HepG2 (cell line): ENCODE measurements around the gene COL4A3.

Source experiments
- EZH2 ChIP-seq: conservative IDR thresholded peaks from 2 replicates; pipeline ENCODE4 v1.6.1; 2012; ENCODE audit warnings: mild to moderate bottlenecking, low read depth, low read length, moderate library complexity
- POLR2A ChIP-seq, 2 experiments: IDR thresholded peaks; 2 replicates each; pipeline ENCODE4 v1.6.1; 2011; ENCODE audit warnings: low read depth in 2 of 2, low read length in 2 of 2, mild to moderate bottlenecking in 1 of 2, moderate library complexity in 1 of 2; ENCODE audit not compliant: insufficient read depth in 1 of 2
- ZNF589 ChIP-seq: sonication (generic); formaldehyde crosslinking; conservative IDR thresholded peaks from 2 replicates; pipeline ENCODE4 v1.8.0; 2022; ENCODE audit warnings: mild to moderate bottlenecking, moderate library complexity, missing genetic modification reagents

GRCh38 chr2:227206406-227206805 is 42.0 kb downstream of the COL4A3 start:
- TF ChIP-seq POLR2A (IDR thresholded peaks at IDR 0.05; ENCODE audit: insufficient read depth in 1 of 2, low read depth in 2 of 2, low read length in 2 of 2) (no peak), ZNF589 (no peak), EZH2 (no peak)
